HepG2 (cell line): ENCODE data around the gene STEAP2. TPM values are rescaled to one million over a fixed set of nuclear protein-coding genes. Genes with fewer than 3 reads are reported as not detected.

Source experiments
- ATAC-seq: fragments of 200-7000 bp; cut with Tn5 transposase; 3 replicates; pipeline ENCODE4 v1.9.1; 2020; ENCODE audit warnings: mild to moderate bottlenecking, moderate library complexity
- BruUV-seq: library from RNA; stranded (reverse); fragments of 400-500 nt; replicated peaks from 2 replicates; lab custom pipeline; 2021; lab: Mats Ljungman, UMichigan
- CTCF ChIA-PET: fragments of 300-600 bp; formaldehyde crosslinking; extraction: SDS; loops from one replicate; lab custom pipeline; 2021; ENCODE audit warnings: low total read pairs, inconsistent platforms, low intra/inter-chr PET ratio; lab: Yijun Ruan, JAX
- POLR2A ChIA-PET: fragments of 350-600 bp; sonication (Branson Sonifier 250); formaldehyde crosslinking; loops from one replicate; lab custom pipeline; 2020; ENCODE audit warnings: antibody characterized with exemption, inconsistent platforms; lab: Yijun Ruan, JAX
- DNase-seq: peaks from one replicate; pipeline ENCODE4 v3.0.0-alpha.2; 2015; ENCODE audit warnings: low spot score
- FAIRE-seq: peaks from 3 replicates; lab custom pipeline; 2011; peaks lifted over from hg19 to GRCh38; lab: Jason Lieb, UNC
- H2AFZ ChIP-seq: one replicate; pipeline ENCODE4 v1.6.1; 2011; ENCODE audit warnings: low read length, inconsistent platforms
- H3K27ac ChIP-seq: fragments of 300-600 bp; 3 replicates; pipeline ENCODE4 v1.8.0; 2011; ENCODE audit warnings: mixed run types, mild to moderate bottlenecking, mixed read lengths, low read length, inconsistent platforms; ENCODE audit not compliant: insufficient read depth; ENCODE audit errors: extremely low read length
- H3K27me3 ChIP-seq, 2 experiments: fragments of 200-600 bp in 1 of 2; 2 replicates in 1 of 2; 3 replicates in 1 of 2; pipeline versions ENCODE4 v1.6.0 to v1.8.0; 2011; ENCODE audit warnings: low read length in 2 of 2, mild to moderate bottlenecking in 2 of 2, moderate library complexity in 2 of 2, inconsistent platforms in 1 of 2; ENCODE audit not compliant: insufficient read depth in 2 of 2, control insufficient read depth in 1 of 2
- H3K36me3 ChIP-seq, 2 experiments: fragments of 200-600 bp in 1 of 2; replicated peaks in 1 of 2; 2 replicates in 1 of 2; 3 replicates in 1 of 2; pipeline versions ENCODE4 v1.5.1 to v1.8.0; 2011; ENCODE audit warnings: low read length in 2 of 2, inconsistent platforms in 1 of 2; ENCODE audit not compliant: insufficient read depth in 2 of 2, control insufficient read depth in 1 of 2
- H3K4me1 ChIP-seq: 2 replicates; pipeline ENCODE4 v1.5.1; 2012; ENCODE audit warnings: low read length, inconsistent platforms; ENCODE audit not compliant: insufficient read depth
- H3K4me2 ChIP-seq: 2 replicates; pipeline ENCODE4 v1.6.0; 2011; ENCODE audit warnings: low read depth, low read length, inconsistent platforms
- H3K4me3 ChIP-seq, 3 experiments: fragments of 200-600 bp in 1 of 3; sonication (generic), shearing (Covaris generic) in 1 of 3; replicated peaks in 1 of 3; 2 replicates each; pipeline ENCODE4 v1.5.1; 2011 to 2016; ENCODE audit warnings: low read length in 3 of 3, inconsistent platforms in 2 of 3, low read depth in 2 of 3, mild to moderate bottlenecking in 2 of 3, control low read depth in 1 of 3, mixed read lengths in 1 of 3; ENCODE audit not compliant: insufficient read depth in 1 of 3
- H3K79me2 ChIP-seq: one replicate; pipeline ENCODE4 v1.6.1; 2011; ENCODE audit warnings: low read length, inconsistent platforms; ENCODE audit not compliant: insufficient read depth
- H3K9ac ChIP-seq: 2 replicates; pipeline ENCODE4 v1.6.0; 2011; ENCODE audit warnings: mild to moderate bottlenecking, low read depth, low read length, inconsistent platforms; ENCODE audit not compliant: insufficient read depth
- H3K9me3 ChIP-seq: 2 replicates; pipeline ENCODE4 v1.5.1; 2012; ENCODE audit warnings: mild to moderate bottlenecking, low read length
- H4K20me1 ChIP-seq: 2 replicates; pipeline ENCODE4 v1.6.0; 2011; ENCODE audit warnings: inconsistent platforms, mild to moderate bottlenecking, low read length, moderate library complexity; ENCODE audit not compliant: insufficient read depth
- AHDC1 ChIP-seq: sonication (generic); formaldehyde crosslinking; IDR thresholded peaks from 2 replicates; pipeline ENCODE4 v1.5.1; 2020; ENCODE audit warnings: mild to moderate bottlenecking, missing genetic modification reagents, borderline replicate concordance
- FOXJ3 ChIP-seq: sonication (generic); formaldehyde crosslinking; IDR thresholded peaks from 2 replicates; pipeline ENCODE4 v1.4.0; 2020; ENCODE audit warnings: missing genetic modification reagents, mild to moderate bottlenecking, borderline replicate concordance
- HDAC1 ChIP-seq: sonication (generic); formaldehyde crosslinking; IDR thresholded peaks from 2 replicates; pipeline ENCODE4 v1.5.1; 2020; ENCODE audit warnings: mild to moderate bottlenecking, missing genetic modification reagents
- IKZF4 ChIP-seq: sonication (generic); formaldehyde crosslinking; IDR thresholded peaks from 2 replicates; pipeline ENCODE4 v1.5.1; 2020; ENCODE audit warnings: borderline replicate concordance, mild to moderate bottlenecking, low read depth, missing genetic modification reagents; ENCODE audit errors: not compliant biosample characterization
- LRRFIP1 ChIP-seq: sonication (generic); formaldehyde crosslinking; conservative IDR thresholded peaks from 2 replicates; pipeline ENCODE4 v1.4.0; 2020; ENCODE audit warnings: missing genetic modification reagents
- PPARG ChIP-seq: conservative IDR thresholded peaks from 2 replicates; pipeline ENCODE4 v1.6.1; 2016; ENCODE audit warnings: missing biosample characterization, missing genetic modification reagents
- PREB ChIP-seq: sonication (generic); formaldehyde crosslinking; IDR thresholded peaks from 2 replicates; pipeline ENCODE4 v1.4.0; 2020; ENCODE audit warnings: missing genetic modification reagents
- RFX5 ChIP-seq: IDR thresholded peaks from 2 replicates; pipeline ENCODE4 v1.6.1; 2011; ENCODE audit warnings: low read depth, low read length, improper control_type of control experiment
- ZBTB7B ChIP-seq: sonication (generic); formaldehyde crosslinking; IDR thresholded peaks from 2 replicates; pipeline ENCODE4 v1.4.0; 2020; ENCODE audit warnings: missing genetic modification reagents
- ZNF446 ChIP-seq: sonication (generic); formaldehyde crosslinking; IDR thresholded peaks from 2 replicates; pipeline ENCODE4 v1.5.0; 2020; ENCODE audit warnings: mild to moderate bottlenecking, missing genetic modification reagents
- WGBS: methylation state at CpG from one replicate; pipeline ENCODE4 v1.1.6; 2017; ENCODE audit warnings: low lambda C conversion rate; 5-methylcytosine and 5-hydroxymethylcytosine counted together
- in situ Hi-C: cut with HindIII; loops from 2 replicates; pipeline ENCODE4 v1.10.0; 2017; ENCODE audit warnings: low pct_unique_long_range_greater_than_20kb; ENCODE audit not compliant: extremely low pct_ligation_motif_present
- intact Hi-C: fragments of 100-400 bp; cut with micrococcal nuclease; formaldehyde crosslinking; loops from one replicate; pipeline ENCODE4 v1.10.0; 2022; ENCODE audit not compliant: unreplicated experiment
- polyA plus RNA-seq, 8 experiments: library from polyadenylated mRNA; depleted of rRNA in 3 of 8; stranded (reverse) in 7 of 8; unstranded in 1 of 8; fragments of >200 nt; fragmentation: Illumina TruSeq in 4 of 8; extraction: Trizol in 4 of 8; gene quantifications; 2 replicates each; pipeline versions ENCODE4 v1.2.1 to v1.2.3, GENCODE V29; 2011 to 2016; ENCODE audit warnings: low read depth in 4 of 8, missing spikeins in 1 of 8, mixed read lengths in 1 of 8; ENCODE audit not compliant: insufficient read depth in 1 of 8
- total RNA-seq, 5 experiments: library from RNA; depleted of rRNA; stranded (reverse); fragments of >200 nt; fragmentation: Illumina TruSeq; extraction: Trizol; gene quantifications; 2 replicates each; pipeline ENCODE4 v1.2.3, GENCODE V29; 2016; ENCODE audit warnings: low read depth in 1 of 5

Gene STEAP2
- total and polyA plus RNA-seq, 2 of the 13 experiments (the other 11 are each of a cell fraction or from before 2014, with no cell fraction given) = 4.3 to 4.4 TPM

DNA sequence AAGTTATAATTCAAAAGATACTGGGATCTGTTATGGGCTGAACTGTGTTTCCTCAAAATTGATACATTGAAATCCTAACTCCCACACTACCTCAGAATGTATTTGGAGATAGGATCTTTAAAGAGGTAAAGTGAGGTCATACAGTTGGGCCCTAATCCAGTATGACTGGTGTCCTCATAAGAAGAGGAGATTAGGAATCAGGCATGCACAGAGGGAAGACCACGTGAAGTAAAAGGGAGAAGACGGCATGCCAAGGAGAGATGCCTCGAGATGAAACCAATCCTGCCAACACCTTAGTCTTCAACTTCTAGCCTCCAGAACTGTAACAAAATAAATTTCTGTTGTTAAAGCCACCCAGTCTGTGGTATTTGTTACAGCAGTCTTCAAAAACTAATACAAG, 27.5 kb downstream of the STEAP2 start:
- Histone ChIP-seq H3K4me3 (no peak overlapping the region), H3K9me3 (no peaks in the 10 kb centered on the region), H3K4me1 (peaks cover 12% of the 10 kb centered on the region), H3K79me2 (no peaks in the 10 kb centered on the region), H2AFZ (no peak overlapping the region), H3K9ac (no peak overlapping the region), H3K36me3 (no peaks in the 10 kb centered on the region), H4K20me1 (no peaks in the 10 kb centered on the region), H3K4me2 (no peak overlapping the region), H3K27ac (no peak overlapping the region), H3K27me3 (no peaks in the 10 kb centered on the region)
- in situ Hi-C loops = no loop called here
- DNase-seq (no peak), ATAC-seq (no peak), FAIRE-seq (no peak)
- WGBS = 85% methylated on average over 3 of the region's 3 CpGs
- TF ChIP-seq HDAC1 (CRISPR knock-in tag) (no peak), ZBTB7B (CRISPR knock-in tag) (no peak), IKZF4 (CRISPR knock-in tag) (no peak), RFX5 (no peak), FOXJ3 (no peak), PPARG (CRISPR knock-in tag) (no peak), LRRFIP1 (CRISPR knock-in tag) (no peak), ZNF446 (CRISPR knock-in tag) (no peak), AHDC1 (CRISPR knock-in tag) (no peak), PREB (CRISPR knock-in tag) (no peak)
- no TSS peak for BruUV-seq
- intact Hi-C loops = loop anchor here (5.0 kb wide), 1 partner anchor 38 kb away; no protein-coding TSS in a partner anchor
- POLR2A ChIA-PET = no interaction called here
- CTCF ChIA-PET = no interaction called here
